Esophagus squamous epithelium (tissue), 5 donors: Measurements from ENCODE around the gene PLS3. TPM values are rescaled to one million over a fixed set of nuclear protein-coding genes. Genes with fewer than 3 reads are reported as not detected.

Experiments
- DNase-seq: peaks from one replicate; lab custom pipeline; 2025; lab: John Stamatoyannopoulos, UW
- H3K27ac ChIP-seq, 4 donors: fragments of 200-600 bp; sonication (generic); one replicate each; pipeline ENCODE4 v1.5.1; 2016 to 2019; ENCODE audit warnings: mild to moderate bottlenecking in 1 of 4
- H3K27me3 ChIP-seq, 4 donors: fragments of 200-600 bp; sonication (generic); 1 replicate in 3 of 4; 2 replicates in 1 of 4; pipeline versions ENCODE4 v1.5.1 to v1.6.0; 2017 to 2021; ENCODE audit warnings: antibody characterized with exemption in 1 of 4
- H3K36me3 ChIP-seq, 3 donors: fragments of 200-600 bp; sonication (generic); one replicate each; pipeline ENCODE4 v1.5.1; 2016 to 2019
- H3K4me1 ChIP-seq, 3 donors: fragments of 200-600 bp; sonication (generic); one replicate each; pipeline ENCODE4 v1.5.1; 2017 to 2019
- H3K4me3 ChIP-seq, 4 donors: fragments of 200-600 bp; sonication (generic); 1 replicate in 3 of 4; 2 replicates in 1 of 4; pipeline ENCODE4 v1.5.1; 2016 to 2019; ENCODE audit warnings: mild to moderate bottlenecking in 2 of 4, moderate library complexity in 1 of 4
- H3K9me3 ChIP-seq, 3 donors: fragments of 200-600 bp; sonication (generic); one replicate each; pipeline ENCODE4 v1.5.1; 2016 to 2019
- POLR2A ChIP-seq, 4 donors: fragments of 450-650 bp; IDR thresholded peaks; one replicate each; pipeline ENCODE4 v1.6.1; 2017; ENCODE audit warnings: antibody characterized with exemption in 4 of 4, mild to moderate bottlenecking in 4 of 4, moderate library complexity in 3 of 4
- WGBS, 2 donors: methylation state at CpG; one replicate each; pipeline ENCODE4 v1.1.5; 2018; 5-methylcytosine and 5-hydroxymethylcytosine counted together
- intact Hi-C: fragments of 100-400 bp; cut with DNase I; formaldehyde crosslinking; loops from one replicate; pipeline ENCODE4 v1.15.0; 2022
- total RNA-seq, 4 donors: library from RNA; depleted of rRNA; stranded (reverse); fragments of >200 nt; gene quantifications; one replicate each; pipeline ENCODE4 v1.1.0, GENCODE V29; 2016
- TF ChIP-seq, protein P1 (sequence below), 6 experiments: fragments of 450-650 bp in 4 of 6; fragments of 200-600 bp in 2 of 6; sonication (generic) in 2 of 6; IDR thresholded peaks; one replicate each; pipeline ENCODE4 v1.5.1; 2016 to 2019; ENCODE audit warnings: antibody characterized with exemption in 6 of 6, mild to moderate bottlenecking in 4 of 6, moderate library complexity in 4 of 6
- donor health status: DM: yes; HTN: yes; CAD: no.

The PLS3 gene
- total RNA-seq, 4 donors from 2014 or later: 142 to 196 (median 149) TPM

DNA sequence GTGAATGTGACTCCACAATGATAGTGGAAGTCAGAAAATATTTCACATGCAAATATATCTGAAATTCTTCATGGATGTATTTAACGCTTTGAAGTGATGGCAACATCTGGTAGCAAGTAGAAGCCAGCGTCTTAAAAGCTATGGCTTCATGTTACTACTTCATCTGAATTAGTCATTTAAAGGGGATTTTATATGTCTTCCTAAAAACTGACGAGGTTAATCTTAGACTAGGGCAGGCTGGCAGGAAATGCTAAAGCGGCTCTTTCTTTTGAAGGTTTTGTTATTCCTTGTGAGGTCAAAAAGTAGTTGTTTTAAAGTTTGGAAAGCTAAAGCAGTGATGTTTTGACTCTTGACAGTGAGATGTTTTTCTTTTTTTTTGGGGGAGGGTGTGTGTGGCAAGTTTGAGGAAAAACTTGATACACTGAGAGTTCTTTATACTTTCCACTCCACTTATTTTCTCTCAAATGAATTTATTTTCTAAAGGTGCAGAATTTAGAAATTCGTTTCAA, 22.6 kb downstream of the PLS3 start:
- peak overlapping the region in 3 of 4 donors; percentile 36 to 64 (median 64) for H3K27ac ChIP-seq
- H3K4me1 ChIP-seq: peaks cover 0 to 48% (median 0%) of the 10 kb centered on the region in 3 donors
- H3K36me3 ChIP-seq: no peaks in the 10 kb centered on the region
- H3K27me3 ChIP-seq: no peaks in the 10 kb centered on the region
- H3K4me3 ChIP-seq: peak overlapping the region in 1 of 4 donors; percentile 12
- TF ChIP-seq POLR2A (IDR thresholded peaks at IDR 0.05): no peak
- TF ChIP-seq, protein P1, sequence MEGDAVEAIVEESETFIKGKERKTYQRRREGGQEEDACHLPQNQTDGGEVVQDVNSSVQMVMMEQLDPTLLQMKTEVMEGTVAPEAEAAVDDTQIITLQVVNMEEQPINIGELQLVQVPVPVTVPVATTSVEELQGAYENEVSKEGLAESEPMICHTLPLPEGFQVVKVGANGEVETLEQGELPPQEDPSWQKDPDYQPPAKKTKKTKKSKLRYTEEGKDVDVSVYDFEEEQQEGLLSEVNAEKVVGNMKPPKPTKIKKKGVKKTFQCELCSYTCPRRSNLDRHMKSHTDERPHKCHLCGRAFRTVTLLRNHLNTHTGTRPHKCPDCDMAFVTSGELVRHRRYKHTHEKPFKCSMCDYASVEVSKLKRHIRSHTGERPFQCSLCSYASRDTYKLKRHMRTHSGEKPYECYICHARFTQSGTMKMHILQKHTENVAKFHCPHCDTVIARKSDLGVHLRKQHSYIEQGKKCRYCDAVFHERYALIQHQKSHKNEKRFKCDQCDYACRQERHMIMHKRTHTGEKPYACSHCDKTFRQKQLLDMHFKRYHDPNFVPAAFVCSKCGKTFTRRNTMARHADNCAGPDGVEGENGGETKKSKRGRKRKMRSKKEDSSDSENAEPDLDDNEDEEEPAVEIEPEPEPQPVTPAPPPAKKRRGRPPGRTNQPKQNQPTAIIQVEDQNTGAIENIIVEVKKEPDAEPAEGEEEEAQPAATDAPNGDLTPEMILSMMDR (IDR thresholded peaks at IDR 0.05): no peak
- WGBS, 2 donors: 15 to 17% methylated on average over 5 of the region's 5 CpGs
- intact Hi-C loops: no loop called here
- H3K9me3 ChIP-seq: no peaks in the 10 kb centered on the region
- no peak for DNase-seq

DNA sequence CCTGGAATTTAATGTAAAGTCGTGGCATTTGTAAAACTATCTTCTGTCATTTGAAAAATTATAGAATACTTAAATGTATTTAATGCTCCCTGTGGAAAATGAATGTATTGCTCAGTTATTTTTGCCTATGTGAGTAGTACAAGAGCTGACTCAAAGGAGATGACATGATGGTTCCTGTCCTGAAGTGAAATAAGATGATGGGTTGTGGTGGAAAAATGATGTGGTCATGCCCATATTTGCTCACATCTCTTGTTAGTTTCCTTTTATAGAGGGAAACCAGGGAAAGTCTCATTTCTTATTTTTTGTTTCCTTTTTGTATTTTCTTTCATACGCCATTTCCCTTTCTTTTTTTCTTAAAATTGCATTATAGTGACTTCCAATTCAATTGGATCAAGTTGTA, 23.7 kb downstream of the PLS3 start:
- Histone ChIP-seq H3K27ac (peak overlapping the region in 3 of 4 donors; percentile 16 to 64 (median 64)), H3K9me3 (no peaks in the 10 kb centered on the region), H3K36me3 (no peaks in the 10 kb centered on the region), H3K4me3 (no peak overlapping the region), H3K4me1 (peaks cover 0 to 55% (median 0%) of the 10 kb centered on the region in 3 donors), H3K27me3 (no peaks in the 10 kb centered on the region)
- DNase-seq: no peak
- 35 to 39% methylated on average over 2 of the region's 2 CpGs for WGBS, 2 donors
- TF ChIP-seq, protein P1 (IDR thresholded peaks at IDR 0.05): no peak
- no peak for TF ChIP-seq POLR2A (IDR thresholded peaks at IDR 0.05)
- intact Hi-C loops: no loop called here

DNA sequence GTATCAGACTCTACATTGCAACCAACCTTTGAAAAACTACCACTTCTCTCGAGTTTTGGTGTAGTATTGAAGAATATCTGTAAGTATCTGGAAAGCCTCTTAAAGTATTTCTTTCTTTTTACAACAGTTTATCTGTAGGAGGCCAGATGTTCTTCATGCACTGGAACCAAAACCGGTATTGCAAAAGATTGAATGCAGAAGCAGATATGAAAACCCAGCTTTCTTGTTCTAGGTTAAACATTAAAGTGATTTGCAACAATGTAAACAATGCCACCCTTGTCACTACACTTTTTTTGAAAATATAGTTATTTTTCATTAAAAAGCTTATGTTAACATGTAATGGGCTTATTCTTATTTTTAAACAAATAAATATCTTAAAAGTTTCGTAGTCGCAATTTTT, 27.2 kb downstream of the PLS3 start:
- H3K4me1 ChIP-seq: peaks cover 0 to 72% (median 8%) of the 10 kb centered on the region in 3 donors
- TF ChIP-seq, protein P1 (IDR thresholded peaks at IDR 0.05): no peak
- TF ChIP-seq POLR2A (IDR thresholded peaks at IDR 0.05): no peak
- H3K4me3 ChIP-seq: no peak overlapping the region
- H3K36me3 ChIP-seq: no peaks in the 10 kb centered on the region
- DNase-seq: no peak
- intact Hi-C loops: no loop called here
- WGBS, 2 donors: 58 to 70% methylated on average over 4 of the region's 4 CpGs
- H3K27ac ChIP-seq: peak overlapping the region in 2 of 4 donors; percentile 84 to 85
- H3K9me3 ChIP-seq: no peaks in the 10 kb centered on the region
- no peaks in the 10 kb centered on the region for H3K27me3 ChIP-seq

DNA sequence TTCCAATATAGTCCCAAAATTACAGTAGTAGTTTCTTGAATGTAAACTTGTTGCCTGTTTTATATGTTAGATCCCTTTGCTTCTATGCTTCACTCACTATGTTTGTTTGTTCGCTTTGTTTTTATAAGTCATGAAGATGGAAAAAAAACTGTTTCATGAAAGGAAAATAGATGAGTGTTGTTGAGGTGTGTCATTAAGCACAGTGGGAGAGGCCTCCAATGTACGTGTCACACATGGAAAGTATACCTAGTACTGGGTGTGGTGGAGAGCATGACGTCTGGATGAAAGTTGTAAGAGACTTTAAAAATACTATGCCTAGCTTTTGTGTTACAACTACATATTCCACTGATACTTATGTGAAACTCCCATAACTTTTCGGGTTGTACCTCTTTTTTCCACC, 28.4 kb downstream of the PLS3 start:
- no peaks in the 10 kb centered on the region for H3K36me3 ChIP-seq
- H3K27ac ChIP-seq: peak overlapping the region; percentile 22 to 85 (median 81)
- DNase-seq: no peak
- H3K27me3 ChIP-seq: no peaks in the 10 kb centered on the region
- H3K4me3 ChIP-seq: no peak overlapping the region
- TF ChIP-seq, protein P1 (IDR thresholded peaks at IDR 0.05): no peak
- TF ChIP-seq POLR2A (IDR thresholded peaks at IDR 0.05): no peak
- no peaks in the 10 kb centered on the region for H3K9me3 ChIP-seq
- 58 to 68% methylated on average over 4 of the region's 4 CpGs for WGBS, 2 donors
- intact Hi-C loops: no loop called here
- peaks cover 0 to 64% (median 8%) of the 10 kb centered on the region in 3 donors for H3K4me1 ChIP-seq

- Histone ChIP-seq H3K27ac (peak overlapping the region; percentile 46 to 85 (median 81)), H3K4me1 (peaks cover 0 to 61% (median 8%) of the 10 kb centered on the region in 3 donors), H3K36me3 (no peaks in the 10 kb centered on the region), H3K27me3 (no peaks in the 10 kb centered on the region), H3K4me3 (no peak overlapping the region), H3K9me3 (no peaks in the 10 kb centered on the region)
- no peak for TF ChIP-seq POLR2A (IDR thresholded peaks at IDR 0.05)
- TF ChIP-seq, protein P1 (IDR thresholded peaks at IDR 0.05): no peak
- no peak for DNase-seq
- WGBS, 2 donors: 28 to 55% methylated on average over 4 of the region's 4 CpGs
- intact Hi-C loops: no loop called here
Observed at GRCh38 chrX:115591420-115591819, 30.4 kb downstream of the PLS3 start.
